LNCaP clone FGC (cell line): ENCODE data around the gene GAS6.
"Not testable (repeated sequence)": the region's sequence is repeated elsewhere in the genome, so short reads cannot be mapped to it uniquely, and the experiment has no call there.

Source experiments
- DNase-seq: peaks from one replicate; pipeline ENCODE4 v3.0.0-alpha.2; 2011; ENCODE audit warnings: low read depth
- H3K4me3 ChIP-seq: 2 replicates; pipeline ENCODE4 v1.5.1; 2011; ENCODE audit warnings: mild to moderate bottlenecking, low read depth, low read length, control low read depth
- CTCF ChIP-seq: IDR thresholded peaks from 2 replicates; pipeline ENCODE4 v1.5.1; 2012; ENCODE audit warnings: mild to moderate bottlenecking; ENCODE audit not compliant: control insufficient read depth, insufficient read depth; ENCODE audit errors: extremely low read depth

Gene GAS6

GRCh38 chr13:113863524-113864272 is at the start of gene GAS6:
Gene GAS6, minus strand, starts transcription at chr13:113864076. Its CDS starts 156 bp downstream, at chr13:113863920.
- peak; percentile 37 for TF ChIP-seq CTCF
- H3K4me3 ChIP-seq, result peak within 1 kb of the TSS; percentile 63
- no peak for DNase-seq

DNA sequence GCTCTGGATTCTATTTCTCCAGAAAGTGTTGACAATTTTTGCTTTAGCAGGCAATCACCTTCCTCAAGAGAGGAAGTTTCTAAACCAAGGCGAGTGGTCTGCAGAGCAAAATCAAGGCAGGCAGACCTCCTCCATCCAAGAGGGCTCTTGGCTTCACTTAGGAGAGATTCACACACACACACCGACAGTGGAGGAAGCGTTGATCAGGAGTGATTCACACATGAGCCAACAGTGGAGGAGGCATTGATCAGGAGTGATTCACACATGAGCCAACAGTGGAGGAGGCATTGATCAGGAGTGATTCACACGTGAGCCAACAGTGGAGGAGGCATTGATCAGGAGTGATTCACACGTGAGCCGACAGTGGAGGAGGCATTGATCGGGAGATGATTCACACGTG is 49.5 kb upstream of the GAS6 start:
- DNase-seq, H3K4me3 ChIP-seq: not testable (repeated sequence)

DNA sequence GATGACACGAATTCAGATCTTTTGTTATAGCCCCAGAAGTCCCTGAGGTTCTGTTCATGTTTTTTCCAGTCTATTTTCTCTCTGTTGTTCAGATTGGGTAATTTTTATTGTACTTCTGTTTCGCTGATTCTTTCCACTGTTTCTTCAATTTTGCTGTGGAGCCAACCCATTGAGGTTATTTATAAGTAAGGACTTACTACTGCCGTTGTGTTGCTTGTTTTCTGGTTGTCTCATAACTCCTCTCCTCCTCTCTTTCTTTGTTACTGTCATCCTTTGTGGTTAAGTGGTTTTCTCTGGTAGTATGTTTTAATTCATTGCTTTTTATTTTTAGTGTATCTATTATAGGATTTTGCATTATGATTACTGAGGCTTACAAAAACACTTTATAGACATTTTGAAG is 48.7 kb upstream of the GAS6 start:
- H3K4me3 ChIP-seq, result no peak overlapping the region
- no peak for DNase-seq
- TF ChIP-seq CTCF, result no peak

DNA sequence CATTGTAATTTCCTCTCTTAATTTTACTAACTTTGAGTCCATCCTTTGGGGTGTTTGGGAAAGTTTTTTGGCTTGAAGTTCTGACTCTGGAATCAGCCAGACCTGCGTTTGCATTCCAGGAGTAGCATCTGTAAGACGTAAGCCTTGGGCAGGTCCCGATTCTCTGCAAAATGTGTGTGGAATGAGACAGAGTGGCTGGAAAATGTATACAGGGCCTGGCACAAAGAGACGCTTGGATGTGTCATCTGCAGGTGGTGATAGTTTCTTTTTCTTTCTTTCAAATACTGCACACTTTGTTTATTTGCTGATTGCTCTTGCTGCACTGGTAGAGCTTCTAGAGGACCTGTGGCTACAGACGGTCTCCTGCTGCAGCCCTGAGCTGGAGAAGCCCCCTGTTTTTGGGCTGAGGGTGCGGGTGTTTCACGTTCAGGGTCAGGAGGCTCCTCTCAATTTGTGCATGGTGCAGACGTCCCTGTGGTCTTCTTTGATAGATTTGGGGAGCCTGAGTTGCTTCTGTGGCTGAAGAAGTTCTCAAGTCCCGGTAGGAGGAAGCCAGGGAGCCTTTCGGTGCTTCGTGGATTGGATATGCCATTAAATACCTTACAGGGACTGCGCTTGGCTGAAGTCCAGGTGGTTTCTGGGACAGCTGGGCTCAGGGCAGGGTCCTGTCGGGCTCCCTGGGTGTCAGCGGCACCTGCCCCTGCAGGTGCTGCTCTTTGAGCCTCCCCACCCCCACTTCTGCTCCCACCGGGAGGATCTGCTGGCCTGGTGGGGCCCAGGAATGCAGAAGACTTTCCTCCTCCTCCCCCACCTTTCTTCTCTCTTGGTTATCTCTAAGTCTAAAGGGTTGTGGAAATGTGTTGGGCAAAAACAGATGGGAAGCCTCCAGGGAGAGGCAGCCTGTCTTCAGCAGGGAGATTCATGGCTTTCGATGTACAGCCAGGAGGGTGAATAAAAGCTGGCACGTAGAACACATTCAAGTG is 44.0 kb upstream of the GAS6 start:
- no peak for TF ChIP-seq CTCF
- no peak for DNase-seq
- H3K4me3 ChIP-seq, result no peak overlapping the region

DNA sequence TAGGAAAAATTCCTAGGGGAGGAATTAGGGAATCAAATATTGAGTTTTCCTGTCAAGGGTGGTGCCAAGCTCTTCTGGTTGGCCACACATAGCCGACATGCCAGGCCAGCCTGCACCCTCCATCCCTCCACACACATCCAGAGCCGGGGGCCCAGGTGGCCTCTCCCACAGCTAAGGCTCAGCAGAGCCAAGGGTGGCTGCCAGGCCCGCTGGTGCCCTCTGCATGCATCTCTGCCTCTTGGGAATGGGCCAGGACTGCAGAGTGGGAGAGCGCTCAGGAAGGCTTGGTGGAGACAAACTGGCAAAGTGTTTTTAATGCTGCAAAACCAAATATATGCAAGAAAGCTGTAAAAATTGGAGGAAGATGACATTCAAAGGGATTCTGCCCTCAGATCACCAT is 42.7 kb upstream of the GAS6 start:
- no peak for DNase-seq
- TF ChIP-seq CTCF, result no peak
- H3K4me3 ChIP-seq, result no peak overlapping the region

- TF ChIP-seq CTCF, result no peak
- DNase-seq, result no peak
- H3K4me3 ChIP-seq, result no peak overlapping the region
Measured at GRCh38 chr13:113905942-113906341, 42.1 kb upstream of the GAS6 start.

GRCh38 chr13:113905018-113905417 is 41.1 kb upstream of the GAS6 start:
- no peak for TF ChIP-seq CTCF
- no peak for DNase-seq
- no peak overlapping the region for H3K4me3 ChIP-seq
